Cardiac septum (tissue), 1 donor: ENCODE measurements around the gene UBE2V1. TPM values are rescaled to one million over a fixed set of nuclear protein-coding genes. Genes with fewer than 3 reads are reported as not detected.

Source experiments
- DNase-seq: peaks from one replicate; pipeline ENCODE4 v3.0.0-alpha.2; 2020; ENCODE audit warnings: low spot score
- intact Hi-C: fragments of 100-400 bp; cut with DNase I; formaldehyde crosslinking; loops from one replicate; pipeline ENCODE4 v1.14.0; 2022
- total RNA-seq: library from RNA; stranded (reverse); fragmentation: NEBNext Ultra II Directional; extraction: Animal tissue kit (Norgen Biotek cat#: 25700); gene quantifications from one replicate; pipeline ENCODE4 v1.2.1, GENCODE V29; 2021
- donor health status: DM: no; HTN: no; CAD: no.

The UBE2V1 gene
- total RNA-seq, 1 donor from 2014 or later = 70.3 TPM

GRCh38 chr20:50037575-50037974 lies 75.4 kb downstream of the UBE2V1 start:
- DNase-seq = no peak
- intact Hi-C loops = no loop called here

DNA sequence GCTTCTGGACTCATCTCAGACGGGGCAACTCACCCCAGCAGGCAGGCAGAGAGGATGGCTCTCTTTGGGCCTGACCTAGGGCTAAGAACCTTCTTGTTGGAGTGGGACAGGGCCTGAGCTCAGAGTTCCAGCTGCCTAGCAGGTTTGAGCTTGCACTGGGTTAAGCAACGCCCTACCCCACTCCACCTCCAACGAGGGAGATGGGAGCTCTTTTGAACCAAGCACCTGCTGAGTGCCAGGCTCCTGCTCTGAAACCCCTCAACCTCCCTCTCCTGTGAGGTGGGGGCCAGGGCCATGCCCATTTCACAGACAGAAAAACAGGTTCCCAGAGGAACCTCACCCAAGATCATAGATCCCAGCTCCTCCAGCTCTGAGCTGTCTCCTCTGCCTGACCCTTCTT lies 75.8 kb downstream of the UBE2V1 start:
- no peak for DNase-seq
- intact Hi-C loops = no loop called here

GRCh38 chr20:50036703-50037102 lies 76.2 kb downstream of the UBE2V1 start:
- no peak for DNase-seq
- intact Hi-C loops = no loop called here

GRCh38 chr20:50034567-50035180 lies 78.3 kb downstream of the UBE2V1 start:
- no peak for DNase-seq
- intact Hi-C loops = no loop called here

DNA sequence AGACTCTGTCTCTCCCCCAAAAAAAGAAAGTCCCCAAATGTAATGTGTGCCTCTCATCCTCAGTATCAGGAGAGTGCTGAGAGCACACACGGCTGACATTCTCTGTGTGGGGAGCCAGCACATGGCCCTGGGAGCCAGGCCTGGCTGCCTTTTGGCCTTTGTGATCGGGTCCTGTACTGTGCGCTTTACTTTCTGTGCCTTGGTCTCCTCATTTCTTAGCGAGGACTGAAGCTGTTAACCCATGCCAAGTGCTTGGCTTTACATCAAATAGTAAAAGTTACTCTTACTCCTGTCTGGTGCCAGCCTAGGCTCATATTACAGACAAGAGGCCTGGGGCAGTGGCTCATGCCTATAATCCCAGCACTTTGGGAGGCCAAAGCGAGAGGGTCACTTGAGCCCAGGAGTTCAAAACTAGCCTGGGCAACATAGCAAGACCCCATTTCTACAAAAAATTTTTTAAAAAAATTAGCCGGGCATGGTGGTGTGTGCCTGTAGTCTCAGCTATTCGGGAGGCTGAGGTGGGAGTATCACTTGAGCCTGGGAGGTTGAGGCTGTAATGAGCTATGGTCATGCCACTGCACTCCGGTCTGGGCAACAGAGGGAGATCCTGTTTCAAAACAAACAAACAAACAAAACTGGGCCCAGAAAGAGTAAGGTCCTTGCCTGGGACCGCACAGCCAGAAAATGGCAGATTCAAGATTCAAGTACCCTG lies 79.8 kb downstream of the UBE2V1 start:
- intact Hi-C loops = no loop called here
- no peak for DNase-seq

Other genes starting within 250 kb of the UBE2V1 start
- gene SPATA2, start 197.6 kb downstream of the UBE2V1 start, total RNA-seq = 4.9 TPM
- 45.8 TPM for gene RNF114, start 176.8 kb downstream of the UBE2V1 start, total RNA-seq
- 4.3 TPM for gene SNAI1, start 130.2 kb downstream of the UBE2V1 start, total RNA-seq
- gene PEDS1, start 40.6 kb upstream of the UBE2V1 start, total RNA-seq = 15.2 TPM
- gene CEBPB, start 77.7 kb upstream of the UBE2V1 start, total RNA-seq = 33.2 TPM